GM12878 (cell line): ENCODE results near the gene NBEA. TPM values are rescaled to one million over a fixed set of nuclear protein-coding genes. Genes with fewer than 3 reads are reported as not detected.

Experiments used
- ATAC-seq: fragments of 200-7000 bp; cut with Tn5 transposase; 3 replicates; pipeline ENCODE4 v1.9.1; 2020; ENCODE audit warnings: mild to moderate bottlenecking, moderate library complexity
- BruUV-seq: library from RNA; stranded (reverse); fragments of 400-500 nt; replicated peaks from 2 replicates; lab custom pipeline; 2021; lab: Mats Ljungman, UMichigan
- CTCF ChIA-PET: fragments of 300-600 bp; sonication (Branson Sonifier 250); formaldehyde crosslinking; extraction: SDS; loops from one replicate; lab custom pipeline; 2021; ENCODE audit warnings: inconsistent platforms; lab: Yijun Ruan, JAX
- POLR2A ChIA-PET: fragments of 350-600 bp; formaldehyde crosslinking; extraction: SDS; loops from one replicate; lab custom pipeline; 2021; ENCODE audit warnings: inconsistent platforms; lab: Charles Lee
- RAD21 ChIA-PET: fragments of 300-600 bp; sonication (Branson Sonifier 250); formaldehyde crosslinking; loops from one replicate; lab custom pipeline; 2023; ENCODE audit warnings: antibody characterized with exemption; ENCODE audit not compliant: unreplicated experiment; lab: Charles Lee
- SMC1A ChIA-PET: fragments of 300-600 bp; sonication (Branson Sonifier 250); formaldehyde crosslinking; loops from one replicate; lab custom pipeline; 2023; ENCODE audit not compliant: unreplicated experiment, uncharacterized antibody; lab: Charles Lee
- DNase-seq: peaks from one replicate; pipeline ENCODE4 v3.0.0-alpha.2; 2011; ENCODE audit warnings: low read depth, low spot score
- FAIRE-seq: peaks from 3 replicates; lab custom pipeline; 2011; peaks lifted over from hg19 to GRCh38; lab: Jason Lieb, UNC
- H2AFZ ChIP-seq: 2 replicates; pipeline ENCODE4 v1.6.0; 2011; ENCODE audit warnings: low read depth, low read length, control low read depth; ENCODE audit not compliant: control insufficient read depth
- H3K27ac ChIP-seq: 2 replicates; pipeline ENCODE4 v1.5.1; 2011; ENCODE audit warnings: control low read depth; ENCODE audit not compliant: control insufficient read depth, insufficient read depth
- H3K27me3 ChIP-seq, 2 experiments: replicated peaks in 1 of 2; 2 replicates each; pipeline versions ENCODE4 v1.6.0 to v1.6.1; 2011; ENCODE audit warnings: low read length in 1 of 2; ENCODE audit not compliant: control insufficient read depth in 2 of 2, insufficient read depth in 2 of 2
- H3K36me3 ChIP-seq, 2 experiments: 2 replicates each; pipeline ENCODE4 v1.5.1; 2011; ENCODE audit warnings: low read length in 1 of 2; ENCODE audit not compliant: control insufficient read depth in 2 of 2, insufficient read depth in 2 of 2
- H3K4me1 ChIP-seq: 2 replicates; pipeline ENCODE4 v1.6.1; 2011; ENCODE audit warnings: mild to moderate bottlenecking, low read length, moderate library complexity, mixed read lengths; ENCODE audit not compliant: control insufficient read depth, insufficient read depth
- H3K4me2 ChIP-seq: 2 replicates; pipeline ENCODE4 v1.6.0; 2011; ENCODE audit warnings: control low read depth; ENCODE audit not compliant: control insufficient read depth, insufficient read depth
- H3K4me3 ChIP-seq: fragments of 200-600 bp; sonication (generic); 2 replicates; pipeline ENCODE4 v1.5.1; 2016
- H3K79me2 ChIP-seq: 2 replicates; pipeline ENCODE4 v1.6.0; 2011; ENCODE audit warnings: low read length; ENCODE audit not compliant: control insufficient read depth, insufficient read depth
- H3K9ac ChIP-seq: 2 replicates; pipeline ENCODE4 v1.8.0; 2011; ENCODE audit warnings: low read length, control low read depth, mixed read lengths; ENCODE audit not compliant: control insufficient read depth, insufficient read depth
- H3K9me3 ChIP-seq: replicated peaks from 3 replicates; pipeline ENCODE4 v1.5.1; 2011; ENCODE audit warnings: mild to moderate bottlenecking, low read length; ENCODE audit not compliant: control insufficient read depth, insufficient read depth
- H4K20me1 ChIP-seq: 2 replicates; pipeline ENCODE4 v1.6.0; 2011; ENCODE audit not compliant: control insufficient read depth, insufficient read depth
- BMI1 ChIP-seq: fragments of 450-650 bp; IDR thresholded peaks from 2 replicates; pipeline ENCODE4 v1.6.1; 2016; ENCODE audit warnings: mild to moderate bottlenecking, moderate library complexity, borderline replicate concordance
- CHD1 ChIP-seq: IDR thresholded peaks from 2 replicates; pipeline ENCODE4 v1.6.1; 2012; ENCODE audit warnings: low read depth, low read length, improper control_type of control experiment
- ESRRA ChIP-seq: IDR thresholded peaks from 2 replicates; pipeline ENCODE4 v1.6.1; 2012; ENCODE audit warnings: mild to moderate bottlenecking, low read length, improper control_type of control experiment
- GATAD2B ChIP-seq: fragments of 450-650 bp; conservative IDR thresholded peaks from 2 replicates; pipeline ENCODE4 v1.6.1; 2017; ENCODE audit warnings: low read depth, mild to moderate bottlenecking, moderate library complexity
- IKZF2 ChIP-seq, 2 experiments: fragments of 450-650 bp; IDR thresholded peaks; 2 replicates each; pipeline ENCODE4 v1.6.1; 2017; ENCODE audit warnings: mild to moderate bottlenecking in 2 of 2, moderate library complexity in 2 of 2
- KLF5 ChIP-seq: fragments of 450-650 bp; IDR thresholded peaks from 2 replicates; pipeline ENCODE4 v1.6.1; 2014; ENCODE audit warnings: mild to moderate bottlenecking; ENCODE audit not compliant: partially characterized antibody
- NRF1 ChIP-seq: conservative IDR thresholded peaks from 2 replicates; pipeline ENCODE4 v1.6.1; 2011; ENCODE audit warnings: mild to moderate bottlenecking, low read depth, low read length, improper control_type of control experiment
- PAX8 ChIP-seq: fragments of 450-650 bp; IDR thresholded peaks from 2 replicates; pipeline ENCODE4 v1.6.1; 2017; ENCODE audit warnings: mild to moderate bottlenecking, moderate library complexity
- POLR2A ChIP-seq: IDR thresholded peaks from 2 replicates; pipeline ENCODE4 v1.6.1; 2011; ENCODE audit warnings: low read depth, mild to moderate bottlenecking, low read length
- SRF ChIP-seq, 2 experiments: IDR thresholded peaks; 2 replicates each; pipeline ENCODE4 v1.6.1; 2011; ENCODE audit warnings: low read depth in 2 of 2, low read length in 2 of 2, mild to moderate bottlenecking in 1 of 2, moderate library complexity in 1 of 2
- STAT3 ChIP-seq: IDR thresholded peaks from 2 replicates; pipeline ENCODE4 v1.6.1; 2011; ENCODE audit warnings: low read depth, low read length, improper control_type of control experiment
- TCF7 ChIP-seq: IDR thresholded peaks from 2 replicates; pipeline ENCODE4 v1.6.1; 2014; ENCODE audit warnings: antibody characterized with exemption, borderline replicate concordance
- WGBS: methylation state at CpG from one replicate; pipeline ENCODE4 v1.1.6; 2016; ENCODE audit warnings: low lambda C conversion rate; ENCODE audit not compliant: insufficient replicate concordance, insufficient coverage; ENCODE audit errors: missing lambda C conversion rate; 5-methylcytosine and 5-hydroxymethylcytosine counted together
- in situ Hi-C: fragments of 300-500 bp; cut with MboI; formaldehyde crosslinking; loops from 9 replicates; pipeline ENCODE4 v1.14.3; 2018; ENCODE audit warnings: mixed read lengths
- intact Hi-C: fragments of 100-400 bp; cut with micrococcal nuclease; formaldehyde crosslinking; loops from one replicate; pipeline ENCODE4 v1.14.2; 2022; ENCODE audit not compliant: unreplicated experiment
- polyA plus RNA-seq, 11 experiments: library from polyadenylated mRNA; depleted of rRNA in 4 of 11; unstranded in 6 of 11; stranded (reverse) in 5 of 11; fragments of >200 nt; fragmentation: Nextera tagmentation in 4 of 11; fragmentation: Illumina TruSeq in 1 of 11; extraction: Ambion mirVana in 4 of 11; extraction: Trizol in 1 of 11; gene quantifications; 1 replicate in 1 of 11; 2 replicates in 10 of 11; pipeline versions ENCODE4 v1.2.1 to v1.2.3, GENCODE V29; 2011 to 2016; ENCODE audit warnings: inconsistent platforms in 2 of 11, missing spikeins in 2 of 11, low read depth in 1 of 11
- total RNA-seq, 4 experiments: library from RNA; depleted of rRNA in 3 of 4; stranded (reverse); fragments of >200 nt in 3 of 4; fragmentation: Illumina TruSeq in 1 of 4; extraction: Trizol in 1 of 4; gene quantifications; 2 replicates each; pipeline versions ENCODE4 v1.2.1 to v1.2.3, GENCODE V29; 2013 to 2021
- TF ChIP-seq, protein P1 (sequence below): IDR thresholded peaks from 2 replicates; pipeline ENCODE4 v1.6.1; 2012; ENCODE audit warnings: low read depth, low read length, improper control_type of control experiment
- TF ChIP-seq, protein P2 (sequence below): fragments of 450-650 bp; IDR thresholded peaks from 2 replicates; pipeline ENCODE4 v1.6.1; 2016; ENCODE audit warnings: mild to moderate bottlenecking, moderate library complexity, borderline replicate concordance

NBEA gene
- total and polyA plus RNA-seq, 10 of the 15 experiments (the other 5 are each of a cell fraction or from before 2014, with no cell fraction given) = 0.23 to 3.6 (median 0.55) TPM

DNA sequence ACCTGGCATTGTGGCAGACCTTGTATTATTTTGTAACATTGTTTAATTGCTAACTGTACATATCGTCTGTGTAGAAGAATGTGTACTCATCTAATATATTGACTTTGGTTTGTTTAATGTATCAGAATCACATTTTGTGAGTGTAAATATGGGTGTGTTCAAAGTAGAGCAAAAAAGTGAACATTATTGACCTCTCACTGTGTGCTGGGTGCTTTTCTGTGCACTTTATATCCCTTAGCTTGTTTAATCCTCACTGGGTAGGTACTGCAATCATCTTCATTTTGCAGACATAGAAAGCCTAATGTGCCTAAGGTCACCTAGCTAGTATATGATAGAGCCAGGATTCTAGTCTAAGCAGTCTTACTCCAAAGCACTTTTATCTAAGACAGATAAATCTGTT, 289.4 kb downstream of the NBEA start:
- in situ Hi-C loops (no loop called here), intact Hi-C loops (no loop called here)
- TF ChIP-seq TCF7 = no peak
- no peak for TF ChIP-seq PAX8
- no peak for TF ChIP-seq SRF (IDR thresholded peaks at IDR 0.05; ENCODE audit: low read depth in 2 of 2, low read length in 2 of 2)
- no peak for TF ChIP-seq GATAD2B
- TF ChIP-seq ESRRA = no peak
- TF ChIP-seq, protein P1, sequence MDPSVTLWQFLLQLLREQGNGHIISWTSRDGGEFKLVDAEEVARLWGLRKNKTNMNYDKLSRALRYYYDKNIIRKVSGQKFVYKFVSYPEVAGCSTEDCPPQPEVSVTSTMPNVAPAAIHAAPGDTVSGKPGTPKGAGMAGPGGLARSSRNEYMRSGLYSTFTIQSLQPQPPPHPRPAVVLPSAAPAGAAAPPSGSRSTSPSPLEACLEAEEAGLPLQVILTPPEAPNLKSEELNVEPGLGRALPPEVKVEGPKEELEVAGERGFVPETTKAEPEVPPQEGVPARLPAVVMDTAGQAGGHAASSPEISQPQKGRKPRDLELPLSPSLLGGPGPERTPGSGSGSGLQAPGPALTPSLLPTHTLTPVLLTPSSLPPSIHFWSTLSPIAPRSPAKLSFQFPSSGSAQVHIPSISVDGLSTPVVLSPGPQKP = no peak
- no peak for TF ChIP-seq KLF5
- TF ChIP-seq NRF1 = no peak
- TF ChIP-seq, protein P2, sequence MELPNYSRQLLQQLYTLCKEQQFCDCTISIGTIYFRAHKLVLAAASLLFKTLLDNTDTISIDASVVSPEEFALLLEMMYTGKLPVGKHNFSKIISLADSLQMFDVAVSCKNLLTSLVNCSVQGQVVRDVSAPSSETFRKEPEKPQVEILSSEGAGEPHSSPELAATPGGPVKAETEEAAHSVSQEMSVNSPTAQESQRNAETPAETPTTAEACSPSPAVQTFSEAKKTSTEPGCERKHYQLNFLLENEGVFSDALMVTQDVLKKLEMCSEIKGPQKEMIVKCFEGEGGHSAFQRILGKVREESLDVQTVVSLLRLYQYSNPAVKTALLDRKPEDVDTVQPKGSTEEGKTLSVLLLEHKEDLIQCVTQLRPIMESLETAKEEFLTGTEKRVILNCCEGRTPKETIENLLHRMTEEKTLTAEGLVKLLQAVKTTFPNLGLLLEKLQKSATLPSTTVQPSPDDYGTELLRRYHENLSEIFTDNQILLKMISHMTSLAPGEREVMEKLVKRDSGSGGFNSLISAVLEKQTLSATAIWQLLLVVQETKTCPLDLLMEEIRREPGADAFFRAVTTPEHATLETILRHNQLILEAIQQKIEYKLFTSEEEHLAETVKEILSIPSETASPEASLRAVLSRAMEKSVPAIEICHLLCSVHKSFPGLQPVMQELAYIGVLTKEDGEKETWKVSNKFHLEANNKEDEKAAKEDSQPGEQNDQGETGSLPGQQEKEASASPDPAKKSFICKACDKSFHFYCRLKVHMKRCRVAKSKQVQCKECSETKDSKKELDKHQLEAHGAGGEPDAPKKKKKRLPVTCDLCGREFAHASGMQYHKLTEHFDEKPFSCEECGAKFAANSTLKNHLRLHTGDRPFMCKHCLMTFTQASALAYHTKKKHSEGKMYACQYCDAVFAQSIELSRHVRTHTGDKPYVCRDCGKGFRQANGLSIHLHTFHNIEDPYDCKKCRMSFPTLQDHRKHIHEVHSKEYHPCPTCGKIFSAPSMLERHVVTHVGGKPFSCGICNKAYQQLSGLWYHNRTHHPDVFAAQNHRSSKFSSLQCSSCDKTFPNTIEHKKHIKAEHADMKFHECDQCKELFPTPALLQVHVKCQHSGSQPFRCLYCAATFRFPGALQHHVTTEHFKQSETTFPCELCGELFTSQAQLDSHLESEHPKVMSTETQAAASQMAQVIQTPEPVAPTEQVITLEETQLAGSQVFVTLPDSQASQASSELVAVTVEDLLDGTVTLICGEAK = no peak
- no peak for TF ChIP-seq BMI1
- TF ChIP-seq IKZF2 (IDR thresholded peaks at IDR 0.05) = no peak
- TF ChIP-seq POLR2A = no peak
- no peak for TF ChIP-seq STAT3
- TF ChIP-seq CHD1 = no peak
- Histone ChIP-seq H3K27ac (no peak overlapping the region), H2AFZ (no peak overlapping the region), H3K4me1 (no peaks in the 10 kb centered on the region), H3K27me3 (no peaks in the 10 kb centered on the region), H3K9me3 (no peaks in the 10 kb centered on the region), H3K4me3 (no peak overlapping the region), H3K79me2 (no peaks in the 10 kb centered on the region), H3K4me2 (no peak overlapping the region), H3K36me3 (no peaks in the 10 kb centered on the region), H4K20me1 (no peaks in the 10 kb centered on the region), H3K9ac (no peak overlapping the region)
- no peak for ATAC-seq
- no peak for DNase-seq
- FAIRE-seq = no peak
- ChIA-PET RAD21 (no interaction called here), POLR2A (no interaction called here), CTCF (interaction anchor here (0.7 kb wide), 1 partner anchor 10 kb away, joined by 3 read pairs; no protein-coding TSS in a partner anchor), SMC1A (interaction anchor here (1.1 kb wide), 1 partner anchor 9 kb away, joined by 4 read pairs; no protein-coding TSS in a partner anchor)
- no TSS peak for BruUV-seq
- 100% methylated on average over 1 of the region's 1 CpG for WGBS
